HCT116 (cell line): Measurements from ENCODE around the gene MYO7A. TPM values are rescaled to one million over a fixed set of nuclear protein-coding genes. Genes with fewer than 3 reads are reported as not detected.

Experiments used
- ATAC-seq: fragments of 200-7000 bp; cut with Tn5 transposase; 2 replicates; pipeline ENCODE4 v1.9.1; 2020; ENCODE audit warnings: mild to moderate bottlenecking, moderate library complexity
- BruUV-seq: library from RNA; stranded (reverse); fragments of 400-500 nt; replicated peaks from 2 replicates; lab custom pipeline; 2021; lab: Mats Ljungman, UMichigan
- CTCF ChIA-PET: fragments of 300-600 bp; sonication (Branson Sonifier 250); formaldehyde crosslinking; loops from one replicate; lab custom pipeline; 2021; ENCODE audit warnings: antibody characterized with exemption; lab: Charles Lee
- POLR2A ChIA-PET: fragments of 300-600, 350-600 bp; sonication (Branson Sonifier 250); formaldehyde crosslinking; loops from one replicate; lab custom pipeline; 2021; ENCODE audit warnings: antibody characterized with exemption; lab: Charles Lee
- RAD21 ChIA-PET, 2 experiments: fragments of 300-600 bp; sonication (Branson Sonifier 250); formaldehyde crosslinking; loops; one replicate each; lab custom pipeline; 2023; ENCODE audit warnings: low total read pairs in 2 of 2; ENCODE audit not compliant: uncharacterized antibody in 2 of 2, unreplicated experiment in 2 of 2, low non-redundant PET in 1 of 2; lab: Charles Lee
- DNase-seq: peaks from one replicate; pipeline ENCODE4 v3.0.0-alpha.2; 2010; ENCODE audit warnings: low read depth, low spot score
- H2AFZ ChIP-seq: fragments of 200-600 bp; shearing (Covaris generic), sonication (generic); 2 replicates; pipeline ENCODE4 v1.6.1; 2017; ENCODE audit warnings: low read depth, mixed run types, mixed read lengths, antibody characterized with exemption, low read length; ENCODE audit not compliant: poor library complexity, severe bottlenecking
- H3K27ac ChIP-seq: 2 replicates; pipeline ENCODE4 v1.5.1; 2012; ENCODE audit warnings: low read depth, low read length
- H3K27me3 ChIP-seq: fragments of 200-600 bp; sonication (generic); 2 replicates; pipeline ENCODE4 v1.6.1; 2016; ENCODE audit warnings: mixed run types, low read length, mixed read lengths; ENCODE audit not compliant: insufficient read depth
- H3K36me3 ChIP-seq, 2 experiments: fragments of 200-500 bp in 1 of 2; fragments of 200-600 bp in 1 of 2; sonication (Bioruptor generic) in 1 of 2; sonication (generic) in 1 of 2; 2 replicates each; pipeline versions ENCODE4 v1.5.1 to v1.6.1; 2014 to 2016; ENCODE audit warnings: low read length in 2 of 2, inconsistent platforms in 1 of 2, mixed read lengths in 1 of 2, mixed run types in 1 of 2; ENCODE audit not compliant: insufficient read depth in 2 of 2, control insufficient read depth in 1 of 2
- H3K4me1 ChIP-seq, 2 experiments: fragments of 200-600 bp in 1 of 2; sonication (generic) in 1 of 2; 2 replicates each; pipeline versions ENCODE4 v1.5.1 to v1.6.1; 2012 to 2017; ENCODE audit warnings: low read length in 2 of 2, inconsistent platforms in 1 of 2, mild to moderate bottlenecking in 1 of 2, mixed read lengths in 1 of 2, mixed run types in 1 of 2, moderate library complexity in 1 of 2; ENCODE audit not compliant: insufficient read depth in 2 of 2, control insufficient read depth in 1 of 2
- H3K4me2 ChIP-seq: fragments of 200-600 bp; sonication (generic); 2 replicates; pipeline ENCODE4 v1.6.1; 2017; ENCODE audit warnings: mixed run types, low read length, mixed read lengths
- H3K4me3 ChIP-seq, 2 experiments: fragments of 200-600 bp in 1 of 2; sonication (generic) in 1 of 2; replicated peaks in 1 of 2; 2 replicates each; pipeline ENCODE4 v1.5.1; 2011 to 2016; ENCODE audit warnings: low read length in 2 of 2, control low read depth in 1 of 2, low read depth in 1 of 2, mild to moderate bottlenecking in 1 of 2, mixed read lengths in 1 of 2, mixed run types in 1 of 2
- H3K79me2 ChIP-seq: fragments of 200-600 bp; sonication (generic); 2 replicates; pipeline ENCODE4 v1.6.1; 2017; ENCODE audit warnings: mild to moderate bottlenecking, mixed run types, low read length, moderate library complexity, mixed read lengths; ENCODE audit not compliant: insufficient read depth
- H3K9ac ChIP-seq: fragments of 200-600 bp; sonication (generic); 2 replicates; pipeline ENCODE4 v1.6.1; 2016; ENCODE audit warnings: low read length, mixed read lengths
- H3K9me2 ChIP-seq: fragments of 200-600 bp; sonication (generic), shearing (Covaris generic); 2 replicates; pipeline ENCODE4 v1.6.1; 2017; ENCODE audit warnings: mixed run types, mild to moderate bottlenecking, moderate library complexity; ENCODE audit not compliant: insufficient read depth
- H3K9me3 ChIP-seq, 2 experiments: fragments of 200-500 bp in 1 of 2; fragments of 200-600 bp in 1 of 2; sonication (Bioruptor generic) in 1 of 2; sonication (generic) in 1 of 2; 2 replicates each; pipeline ENCODE4 v1.6.1; 2014 to 2017; ENCODE audit warnings: low read length in 2 of 2, mixed read lengths in 2 of 2, inconsistent platforms in 1 of 2, low read depth in 1 of 2, mild to moderate bottlenecking in 1 of 2, mixed run types in 1 of 2, moderate library complexity in 1 of 2; ENCODE audit not compliant: control insufficient read depth in 1 of 2, insufficient read depth in 1 of 2
- H4K20me1 ChIP-seq: fragments of 200-600 bp; sonication (generic), shearing (Covaris generic); 2 replicates; pipeline ENCODE4 v1.6.1; 2017; ENCODE audit warnings: mixed run types, mild to moderate bottlenecking, moderate library complexity; ENCODE audit not compliant: insufficient read depth
- CBX3 ChIP-seq: IDR thresholded peaks from 2 replicates; pipeline ENCODE4 v1.6.1; 2012; ENCODE audit warnings: low read depth
- CEBPB ChIP-seq: IDR thresholded peaks from 2 replicates; pipeline ENCODE4 v1.6.1; 2012; ENCODE audit warnings: low read depth
- ELF1 ChIP-seq: IDR thresholded peaks from 2 replicates; pipeline ENCODE4 v1.6.1; 2012; ENCODE audit warnings: low read depth, borderline replicate concordance
- EZH2 ChIP-seq: fragments of 200-600 bp; sonication (generic); IDR thresholded peaks from 2 replicates; pipeline ENCODE4 v1.6.1; 2017; ENCODE audit warnings: antibody characterized with exemption, mixed run types
- EZH2phosphoT487 ChIP-seq: fragments of 200-600 bp; IDR thresholded peaks from 2 replicates; pipeline ENCODE4 v1.6.1; 2018; ENCODE audit warnings: antibody characterized with exemption, borderline replicate concordance
- FOSL1 ChIP-seq: IDR thresholded peaks from 2 replicates; pipeline ENCODE4 v1.6.1; 2012; ENCODE audit warnings: low read depth
- POLR2AphosphoS5 ChIP-seq: IDR thresholded peaks from 2 replicates; pipeline ENCODE4 v1.6.1; 2011; ENCODE audit warnings: mild to moderate bottlenecking, low read depth, low read length, moderate library complexity
- RAD21 ChIP-seq: IDR thresholded peaks from 2 replicates; pipeline ENCODE4 v1.6.1; 2012; ENCODE audit warnings: low read depth, mild to moderate bottlenecking
- YY1 ChIP-seq: IDR thresholded peaks from 2 replicates; pipeline ENCODE4 v1.6.1; 2011; ENCODE audit warnings: low read length, low read depth, moderate library complexity, mild to moderate bottlenecking; ENCODE audit not compliant: insufficient replicate concordance; ENCODE audit errors: extremely low read depth
- ZFX ChIP-seq: fragments of 450-650 bp; IDR thresholded peaks from 2 replicates; pipeline ENCODE4 v1.6.1; 2017
- ZNF274 ChIP-seq: fragments of 200-500 bp; sonication (Bioruptor generic); IDR thresholded peaks from 2 replicates; pipeline ENCODE4 v1.6.1; 2014; ENCODE audit warnings: mild to moderate bottlenecking, low read depth, low read length, inconsistent platforms
- intact Hi-C: fragments of 100-400 bp; cut with micrococcal nuclease; formaldehyde crosslinking; loops from 2 replicates; pipeline ENCODE4 v1.10.0; 2022
- total RNA-seq: library from RNA; stranded (reverse); gene quantifications from one replicate; pipeline ENCODE4 v1.2.1, GENCODE V29; 2021; ENCODE audit not compliant: unreplicated experiment
- TF ChIP-seq, protein P1 (sequence below): IDR thresholded peaks from 2 replicates; pipeline ENCODE4 v1.6.1; 2011; ENCODE audit warnings: mild to moderate bottlenecking, low read length, moderate library complexity; ENCODE audit not compliant: insufficient replicate concordance; ENCODE audit errors: extremely low read depth
- TF ChIP-seq, protein P2 (sequence below), 3 experiments: fragments of 200-600 bp in 1 of 3; sonication (generic) in 1 of 3; IDR thresholded peaks in 2 of 3; conservative IDR thresholded peaks in 1 of 3; 2 replicates each; pipeline ENCODE4 v1.5.1; 2012 to 2017; ENCODE audit warnings: low read depth in 2 of 3, low read length in 2 of 3, antibody characterized with exemption in 1 of 3, borderline replicate concordance in 1 of 3, control low read depth in 1 of 3, mild to moderate bottlenecking in 1 of 3, mixed read lengths in 1 of 3, mixed run types in 1 of 3, moderate library complexity in 1 of 3; ENCODE audit not compliant: insufficient read depth in 1 of 3

The MYO7A gene
- total RNA-seq, 1 experiment from 2014 or later: 1.8 TPM

DNA sequence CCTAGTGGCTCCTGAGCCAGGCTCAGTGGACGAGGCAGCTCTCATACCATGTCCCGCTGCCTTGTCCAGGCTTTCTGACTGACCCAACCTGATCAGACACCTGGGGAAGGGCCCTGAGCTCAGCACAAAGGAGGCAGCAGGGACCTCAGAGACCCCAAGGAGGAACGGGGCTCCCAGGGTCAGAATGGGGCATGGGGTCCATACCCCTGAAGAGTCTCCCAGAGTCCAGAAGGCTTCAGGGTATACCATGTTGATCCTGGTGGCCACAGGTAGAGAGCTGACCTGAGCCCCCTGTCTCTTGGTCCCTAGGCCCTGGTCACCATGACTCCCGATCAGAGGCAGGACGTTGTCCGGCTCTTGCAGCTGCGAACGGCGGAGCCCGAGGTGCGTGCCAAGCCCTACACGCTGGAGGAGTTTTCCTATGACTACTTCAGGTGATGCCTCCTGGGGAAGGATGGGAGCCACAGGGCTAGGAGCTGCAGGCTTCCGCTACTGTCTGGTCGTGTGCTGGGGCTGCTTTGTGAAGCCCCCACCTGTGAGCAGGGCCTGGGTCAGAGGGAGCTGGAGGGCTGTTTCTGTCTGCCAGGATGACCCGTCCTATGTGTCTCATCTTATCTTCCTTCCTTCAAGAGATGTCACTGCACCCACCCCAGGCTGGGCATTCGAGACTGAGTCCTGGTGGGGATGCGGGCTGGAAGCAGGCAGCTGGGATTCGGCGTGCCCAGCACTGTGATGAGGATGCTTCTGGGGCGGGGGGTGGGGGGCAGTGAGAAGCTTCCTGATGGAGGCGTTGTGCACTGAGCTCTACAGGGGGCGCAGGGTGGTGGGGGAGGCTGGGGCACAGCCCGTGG, 74.2 kb downstream of the MYO7A start (continued):
- no peak for TF ChIP-seq FOSL1

DNA sequence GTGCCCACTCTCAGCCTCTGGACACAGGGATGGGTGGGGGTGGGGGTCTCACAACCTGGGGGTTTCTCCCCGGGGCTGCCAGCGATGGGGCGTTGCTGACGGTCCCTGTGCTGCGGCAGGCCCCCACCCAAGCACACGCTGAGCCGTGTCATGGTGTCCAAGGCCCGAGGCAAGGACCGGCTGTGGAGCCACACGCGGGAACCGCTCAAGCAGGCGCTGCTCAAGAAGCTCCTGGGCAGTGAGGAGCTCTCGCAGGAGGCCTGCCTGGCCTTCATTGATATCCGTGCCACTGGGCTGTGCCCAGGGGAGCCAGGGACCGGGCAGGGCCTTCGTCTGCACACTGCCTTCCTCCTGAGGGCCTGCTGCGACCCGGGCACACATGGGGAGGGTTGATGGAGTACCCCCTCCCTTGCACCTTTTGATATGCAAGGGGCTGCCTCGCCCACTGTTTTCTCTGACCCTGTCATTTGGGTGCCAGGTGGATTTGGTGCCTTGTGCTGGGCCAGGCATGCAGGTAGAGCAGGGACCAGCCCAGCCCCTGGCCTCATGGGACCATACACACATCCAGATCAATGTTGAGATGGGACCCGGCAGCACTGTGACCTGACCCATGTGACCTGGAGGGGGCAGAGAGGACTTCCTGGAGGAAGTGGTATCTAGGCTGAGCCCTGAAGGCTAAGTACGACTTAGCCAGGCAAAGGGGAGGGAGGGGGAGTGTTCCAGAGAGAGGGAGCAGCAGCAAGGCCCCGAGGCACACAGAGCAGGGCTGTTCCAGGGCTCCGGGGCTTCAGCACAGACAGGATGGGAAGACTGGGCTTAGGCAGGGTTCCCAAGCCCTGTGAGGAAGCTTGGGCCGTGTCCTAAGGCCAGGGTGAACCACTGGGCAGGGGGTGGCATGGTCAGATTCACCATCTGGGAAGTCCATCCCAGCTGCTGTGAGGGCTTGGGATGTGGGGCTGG, 75.2 kb downstream of the MYO7A start:
- H4K20me1 ChIP-seq: no peaks in the 10 kb centered on the region
- H3K27me3 ChIP-seq: no peaks in the 10 kb centered on the region
- H3K27ac ChIP-seq: no peak overlapping the region
- H3K9ac ChIP-seq: no peak overlapping the region
- ChIA-PET CTCF (no interaction called here), RAD21 (no interaction called here), POLR2A (no interaction called here)
- no peak overlapping the region for H3K4me2 ChIP-seq
- H3K4me1 ChIP-seq: peaks cover 0 to 4% of the 10 kb centered on the region in 2 experiments; a peak in 1 of 4 replicates
- no peak for TF ChIP-seq ZFX
- no peak for TF ChIP-seq EZH2phosphoT487
- TF ChIP-seq ELF1: no peak
- no peak for TF ChIP-seq RAD21
- TF ChIP-seq, protein P1, sequence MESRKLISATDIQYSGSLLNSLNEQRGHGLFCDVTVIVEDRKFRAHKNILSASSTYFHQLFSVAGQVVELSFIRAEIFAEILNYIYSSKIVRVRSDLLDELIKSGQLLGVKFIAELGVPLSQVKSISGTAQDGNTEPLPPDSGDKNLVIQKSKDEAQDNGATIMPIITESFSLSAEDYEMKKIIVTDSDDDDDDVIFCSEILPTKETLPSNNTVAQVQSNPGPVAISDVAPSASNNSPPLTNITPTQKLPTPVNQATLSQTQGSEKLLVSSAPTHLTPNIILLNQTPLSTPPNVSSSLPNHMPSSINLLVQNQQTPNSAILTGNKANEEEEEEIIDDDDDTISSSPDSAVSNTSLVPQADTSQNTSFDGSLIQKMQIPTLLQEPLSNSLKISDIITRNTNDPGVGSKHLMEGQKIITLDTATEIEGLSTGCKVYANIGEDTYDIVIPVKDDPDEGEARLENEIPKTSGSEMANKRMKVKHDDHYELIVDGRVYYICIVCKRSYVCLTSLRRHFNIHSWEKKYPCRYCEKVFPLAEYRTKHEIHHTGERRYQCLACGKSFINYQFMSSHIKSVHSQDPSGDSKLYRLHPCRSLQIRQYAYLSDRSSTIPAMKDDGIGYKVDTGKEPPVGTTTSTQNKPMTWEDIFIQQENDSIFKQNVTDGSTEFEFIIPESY: no peak
- TF ChIP-seq CBX3: no peak
- no peak for TF ChIP-seq POLR2AphosphoS5
- TF ChIP-seq CEBPB: no peak
- TF ChIP-seq, protein P2, sequence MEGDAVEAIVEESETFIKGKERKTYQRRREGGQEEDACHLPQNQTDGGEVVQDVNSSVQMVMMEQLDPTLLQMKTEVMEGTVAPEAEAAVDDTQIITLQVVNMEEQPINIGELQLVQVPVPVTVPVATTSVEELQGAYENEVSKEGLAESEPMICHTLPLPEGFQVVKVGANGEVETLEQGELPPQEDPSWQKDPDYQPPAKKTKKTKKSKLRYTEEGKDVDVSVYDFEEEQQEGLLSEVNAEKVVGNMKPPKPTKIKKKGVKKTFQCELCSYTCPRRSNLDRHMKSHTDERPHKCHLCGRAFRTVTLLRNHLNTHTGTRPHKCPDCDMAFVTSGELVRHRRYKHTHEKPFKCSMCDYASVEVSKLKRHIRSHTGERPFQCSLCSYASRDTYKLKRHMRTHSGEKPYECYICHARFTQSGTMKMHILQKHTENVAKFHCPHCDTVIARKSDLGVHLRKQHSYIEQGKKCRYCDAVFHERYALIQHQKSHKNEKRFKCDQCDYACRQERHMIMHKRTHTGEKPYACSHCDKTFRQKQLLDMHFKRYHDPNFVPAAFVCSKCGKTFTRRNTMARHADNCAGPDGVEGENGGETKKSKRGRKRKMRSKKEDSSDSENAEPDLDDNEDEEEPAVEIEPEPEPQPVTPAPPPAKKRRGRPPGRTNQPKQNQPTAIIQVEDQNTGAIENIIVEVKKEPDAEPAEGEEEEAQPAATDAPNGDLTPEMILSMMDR (IDR thresholded peaks at IDR 0.05 in 2 of 3, conservative IDR thresholded peaks at IDR 0.05 in 1 of 3; ENCODE audit: borderline replicate concordance in 1 of 3, insufficient read depth in 1 of 3, low read depth in 2 of 3, low read length in 2 of 3): no peak
- no peak for TF ChIP-seq YY1
- no peak for TF ChIP-seq EZH2
- no peak for TF ChIP-seq ZNF274
- no peaks in the 10 kb centered on the region for H3K36me3 ChIP-seq
- ATAC-seq (no peak), DNase-seq (no peak)
- no peaks in the 10 kb centered on the region for H3K9me3 ChIP-seq
- H3K4me3 ChIP-seq: no peak overlapping the region
- H3K9me2 ChIP-seq: no peaks in the 10 kb centered on the region
- no peak overlapping the region for H2AFZ ChIP-seq
- no peaks in the 10 kb centered on the region for H3K79me2 ChIP-seq
- BruUV-seq: no TSS peak
- intact Hi-C loops: no loop called here
